Adrenal gland (tissue), 12 donors: ENCODE results near the gene SPANXA1. TPM values are rescaled to one million over a fixed set of nuclear protein-coding genes. Genes with fewer than 3 reads are reported as not detected.

Experiments used
- polyA plus RNA-seq, 3 donors: library from polyadenylated mRNA; stranded (reverse); fragments of 200-250 nt in 2 of 3; fragments of 350-450 nt in 1 of 3; fragmentation: Illumina TruSeq in 1 of 3; extraction: RNeasy Lipid Tissue Mini Kit (QIAGEN cat#74804) in 1 of 3; gene quantifications; one replicate each; pipeline ENCODE4 v1.2.3, GENCODE V29; 2013 to 2014
- total RNA-seq, 9 donors: library from RNA; depleted of rRNA in 4 of 9; stranded (reverse); fragments of >200 nt in 4 of 9; fragments of 120-200 nt in 1 of 9; fragmentation: NEBNext Ultra II Directional in 1 of 9; extraction: Animal tissue kit (Norgen Biotek cat#: 25700) in 1 of 9; gene quantifications; one replicate each; pipeline versions ENCODE4 v1.1.0 to v1.2.4, GENCODE V29; 2013 to 2023
- donor health status: healthy with polysubstance abuse.
- donor health status: Bipolar disorder and iron deficiency.
- donor health status: DM: yes; HTN: yes; CAD: no.
- donor health status: DM: no; HTN: no; CAD: no.
- donor health status: DM: no; HTN: no; CAD: no.
- donor health status: DM: yes; HTN: yes; CAD: no.

The SPANXA1 gene
- total and polyA plus RNA-seq, 12 donors = not detected

Other genes with a start within 250 kb of the SPANXA1 start
- not detected for gene SPANXA2, start 5.0 kb upstream of the SPANXA1 start, total RNA-seq
- gene SPANXA2, start 5.0 kb upstream of the SPANXA1 start, polyA plus RNA-seq = not detected
- not detected for gene SPANXD, start 114.0 kb upstream of the SPANXA1 start, total RNA-seq
- gene SPANXD, start 114.0 kb upstream of the SPANXA1 start, polyA plus RNA-seq = not detected